Tibial artery (tissue), 4 donors: ENCODE data around the gene CYP19A1.

ENCODE experiments used
- DNase-seq, 2 donors: peaks; one replicate each; pipeline ENCODE4 v3.0.0-alpha.2; 2019
- H3K27ac ChIP-seq, 2 donors: fragments of 200-600 bp; sonication (generic) in 1 of 2; 1 replicate in 1 of 2; 2 replicates in 1 of 2; pipeline ENCODE4 v1.5.1; 2018 to 2019; ENCODE audit warnings: mild to moderate bottlenecking in 1 of 2
- H3K27me3 ChIP-seq, 2 donors: fragments of 200-600 bp; sonication (generic) in 1 of 2; one replicate each; pipeline versions ENCODE4 v1.5.1 to v1.6.0; 2016 to 2019
- H3K36me3 ChIP-seq, 3 donors: fragments of 200-600 bp; sonication (generic) in 2 of 3; one replicate each; pipeline ENCODE4 v1.5.1; 2016 to 2019; ENCODE audit warnings: mild to moderate bottlenecking in 2 of 3
- H3K4me1 ChIP-seq, 4 donors: fragments of 200-600 bp; sonication (generic) in 2 of 4; 1 replicate in 3 of 4; 2 replicates in 1 of 4; pipeline ENCODE4 v1.5.1; 2016 to 2019
- H3K4me3 ChIP-seq, 2 donors: fragments of 200-600 bp; sonication (generic) in 1 of 2; 1 replicate in 1 of 2; 2 replicates in 1 of 2; pipeline ENCODE4 v1.5.1; 2018 to 2019; ENCODE audit warnings: mild to moderate bottlenecking in 2 of 2
- H3K9me3 ChIP-seq, 3 donors: fragments of 200-600 bp; sonication (generic) in 1 of 3; one replicate each; pipeline ENCODE4 v1.5.1; 2016 to 2019
- CTCF ChIP-seq, 2 experiments: fragments of 200-600 bp in 1 of 2; fragments of 450-650 bp in 1 of 2; IDR thresholded peaks; one replicate each; pipeline ENCODE4 v1.5.1; 2017 to 2019; ENCODE audit warnings: antibody characterized with exemption in 2 of 2, mild to moderate bottlenecking in 1 of 2, moderate library complexity in 1 of 2
- intact Hi-C: fragments of 100-400 bp; cut with DNase I; formaldehyde crosslinking; loops from one replicate; pipeline ENCODE4 v1.15.0; 2023; ENCODE audit warnings: low total_unique reads

CYP19A1 gene

DNA sequence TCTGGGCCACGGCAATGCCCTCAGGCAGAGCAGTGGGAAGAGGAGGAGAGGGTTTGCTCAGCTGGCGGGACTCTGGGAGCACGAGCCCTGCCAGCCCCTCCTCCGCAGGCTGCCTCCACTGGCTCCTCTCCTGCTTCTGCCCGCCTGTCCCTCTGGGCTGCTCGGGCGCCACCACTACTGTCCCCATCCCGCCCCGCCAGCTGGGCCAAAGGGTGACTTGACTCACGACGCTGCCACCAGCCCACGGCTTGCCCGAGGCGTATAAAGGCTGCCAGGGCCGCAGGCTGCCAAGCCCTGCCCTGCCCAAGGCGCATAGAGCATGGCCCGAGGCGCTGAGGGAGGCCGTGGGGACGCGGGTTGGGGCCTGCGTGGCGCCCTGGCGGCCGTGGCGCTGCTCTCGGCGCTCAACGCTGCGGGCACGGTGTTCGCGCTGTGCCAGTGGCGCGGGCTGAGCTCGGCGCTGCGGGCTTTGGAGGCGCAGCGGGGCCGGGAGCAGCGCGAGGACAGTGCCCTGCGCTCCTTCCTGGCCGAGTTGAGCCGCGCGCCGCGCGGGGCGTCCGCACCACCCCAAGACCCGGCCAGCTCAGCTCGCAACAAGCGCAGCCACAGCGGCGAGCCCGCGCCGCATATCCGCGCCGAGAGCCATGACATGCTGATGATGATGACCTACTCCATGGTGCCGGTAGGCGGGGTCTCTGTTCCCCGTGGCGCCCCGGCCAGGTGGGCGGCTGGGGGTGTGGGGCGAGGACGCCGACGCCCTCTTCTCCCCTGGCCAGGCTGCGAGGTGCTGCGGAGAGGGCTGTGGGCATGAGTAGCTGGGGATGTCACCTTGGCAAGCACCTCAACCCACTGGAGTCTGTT lies 3.2 kb upstream of the CYP19A1 start, which contains the start of gene GLDN:
Gene GLDN (plus strand): TSS at position 290 of the 861 bp plus-strand sequence. CDS start 30 bp downstream, at position 320.
- Histone ChIP-seq H3K27ac (peak within 1 kb of the TSS; percentile 96 to 98), H3K27me3 (no peaks in the 10 kb centered on the region), H3K36me3 (no peaks in the 10 kb centered on the region), H3K9me3 (no peaks in the 10 kb centered on the region), H3K4me3 (peak within 1 kb of the TSS; percentile 68), H3K4me1 (peaks cover 0 to 63% (median 24%) of the 10 kb centered on the region in 4 donors)
- TF ChIP-seq CTCF (IDR thresholded peaks at IDR 0.05): no peak
- peak; percentile 67 to 92 for DNase-seq
- intact Hi-C loops: no loop called here

GRCh38 chr15:51335538-51336410 lies 2.6 kb downstream of the CYP19A1 start:
- Histone ChIP-seq H3K9me3 (no peaks in the 10 kb centered on the region), H3K27ac (peak overlapping the region; percentile 10 to 38), H3K4me3 (no peak overlapping the region), H3K36me3 (no peaks in the 10 kb centered on the region), H3K4me1 (peaks cover 0 to 53% (median 15%) of the 10 kb centered on the region in 4 donors), H3K27me3 (no peaks in the 10 kb centered on the region)
- intact Hi-C loops: no loop called here
- peak in 1 of 2 donors; percentile 58 for DNase-seq
- TF ChIP-seq CTCF (IDR thresholded peaks at IDR 0.05): peak in 1 of 2 experiments; percentile 24

DNA sequence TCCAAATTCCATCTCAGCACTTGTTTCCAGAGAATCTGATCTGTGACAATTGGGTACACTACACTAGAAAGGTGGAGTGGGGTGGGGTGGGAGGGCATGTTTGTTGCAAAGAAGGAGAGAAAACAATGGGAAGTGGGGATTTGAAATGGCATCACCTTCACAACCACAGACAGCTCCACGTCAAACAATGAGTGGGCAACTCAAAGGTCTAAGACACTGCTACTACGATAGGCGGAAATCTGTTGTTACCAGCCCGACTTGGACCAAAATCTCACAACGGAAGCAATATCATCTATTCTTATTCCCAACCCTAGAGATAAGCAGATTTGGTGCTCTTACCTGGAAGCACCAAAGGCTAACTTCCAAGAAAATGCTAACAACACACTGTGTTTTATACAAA lies 3.3 kb downstream of the CYP19A1 start:
- Histone ChIP-seq H3K4me1 (peaks cover 0 to 48% (median 14%) of the 10 kb centered on the region in 4 donors), H3K27ac (no peak overlapping the region), H3K27me3 (no peaks in the 10 kb centered on the region), H3K36me3 (no peaks in the 10 kb centered on the region), H3K9me3 (no peaks in the 10 kb centered on the region), H3K4me3 (no peak overlapping the region)
- DNase-seq: peak in 1 of 2 donors; percentile 15
- intact Hi-C loops: no loop called here
- no peak for TF ChIP-seq CTCF (IDR thresholded peaks at IDR 0.05)

DNA sequence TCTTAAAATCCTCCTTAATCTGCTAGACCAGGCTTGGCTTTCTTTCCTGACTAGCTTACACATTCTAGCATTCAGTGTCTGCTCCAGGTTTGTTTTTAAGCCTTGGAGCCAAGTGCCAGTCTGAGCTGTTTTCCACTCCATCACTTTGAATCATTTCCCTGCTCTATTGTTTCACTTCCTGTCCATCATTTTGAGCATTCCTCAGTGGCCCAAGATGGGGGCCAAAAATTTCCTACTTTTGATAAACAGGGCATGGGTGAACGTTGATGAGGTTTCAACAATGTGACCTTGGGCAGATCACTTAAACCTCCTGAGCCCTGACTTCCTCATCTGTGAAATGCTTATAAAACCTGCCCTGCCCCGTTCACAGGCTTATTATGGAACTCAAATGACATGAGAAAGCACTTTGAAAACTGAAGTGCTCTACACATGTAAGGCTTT lies 4.4 kb downstream of the CYP19A1 start:
- H3K4me3 ChIP-seq: no peak overlapping the region
- no peak for TF ChIP-seq CTCF (IDR thresholded peaks at IDR 0.05)
- no peak overlapping the region for H3K27ac ChIP-seq
- peak in 1 of 2 donors; percentile 15 for DNase-seq
- H3K36me3 ChIP-seq: no peaks in the 10 kb centered on the region
- no peaks in the 10 kb centered on the region for H3K27me3 ChIP-seq
- peaks cover 0 to 48% (median 14%) of the 10 kb centered on the region in 4 donors for H3K4me1 ChIP-seq
- intact Hi-C loops: no loop called here
- no peaks in the 10 kb centered on the region for H3K9me3 ChIP-seq

DNA sequence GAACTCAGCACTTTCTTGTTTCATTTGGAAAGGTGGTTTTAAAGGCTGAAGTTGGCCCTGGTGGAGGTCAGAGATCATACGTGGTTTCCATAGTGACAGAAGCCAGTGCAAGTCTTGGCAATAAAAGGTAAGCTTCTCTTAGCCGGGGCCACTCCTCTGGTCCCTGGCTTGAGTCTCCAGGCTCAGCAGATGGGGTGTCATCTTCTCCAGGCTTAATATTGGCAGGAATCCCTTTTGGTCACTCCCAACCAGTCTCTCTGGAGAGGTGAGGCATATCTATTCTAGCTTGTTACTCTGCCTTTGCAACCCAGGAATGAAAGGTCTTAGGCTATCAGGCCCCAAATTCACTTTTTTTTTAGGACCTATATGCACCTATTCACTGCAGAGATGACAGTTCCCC lies 4.8 kb downstream of the CYP19A1 start:
- DNase-seq: peak in 1 of 2 donors; percentile 19
- Histone ChIP-seq H3K36me3 (no peaks in the 10 kb centered on the region), H3K9me3 (no peaks in the 10 kb centered on the region), H3K4me3 (no peak overlapping the region), H3K4me1 (peaks cover 0 to 48% (median 14%) of the 10 kb centered on the region in 4 donors), H3K27ac (no peak overlapping the region), H3K27me3 (no peaks in the 10 kb centered on the region)
- intact Hi-C loops: no loop called here
- TF ChIP-seq CTCF (IDR thresholded peaks at IDR 0.05): no peak
